ENCODE data around the gene TTC13. TPM values are rescaled to one million over a fixed set of nuclear protein-coding genes. Genes with fewer than 3 reads are reported as not detected.
"Not testable (repeated sequence)": the region's sequence is repeated elsewhere in the genome, so short reads cannot be mapped to it uniquely, and the experiment has no call there.

TTC13 gene
- total and polyA plus RNA-seq, 2 donors: 6.5 to 24.9 TPM

- Histone ChIP-seq H3K36me3 (ENCODE audit: insufficient read depth) (no peaks in the 10 kb centered on the region), H3K27ac (ENCODE audit: low read depth) (no peak overlapping the region), H3K4me3 (ENCODE audit: low read depth, low read length) (no peak overlapping the region), H3K4me1 (ENCODE audit: insufficient read depth) (no peaks in the 10 kb centered on the region)
- no peak for DNase-seq (ENCODE audit: extremely low spot score)
- 86% methylated on average over 3 of the region's 3 CpGs for WGBS
Observed at GRCh38 chr1:231013391-231014015, 34.8 kb upstream of the TTC13 start.

- WGBS: 90% methylated on average over 5 of the region's 5 CpGs
- Histone ChIP-seq H3K36me3 (ENCODE audit: insufficient read depth) (no peaks in the 10 kb centered on the region), H3K4me3 (ENCODE audit: low read depth, low read length) (no peak overlapping the region), H3K4me1 (ENCODE audit: insufficient read depth) (no peaks in the 10 kb centered on the region), H3K27ac (ENCODE audit: low read depth) (no peak overlapping the region)
- no peak for DNase-seq (ENCODE audit: extremely low spot score)
Observed at GRCh38 chr1:231011963-231012362, 33.3 kb upstream of the TTC13 start.

- no peak overlapping the region for H3K4me3 ChIP-seq (ENCODE audit: low read depth, low read length)
- no peak overlapping the region for H3K27ac ChIP-seq (ENCODE audit: low read depth)
- WGBS: 98% methylated on average over 2 of the region's 2 CpGs
- DNase-seq (ENCODE audit: extremely low spot score): no peak
- no peaks in the 10 kb centered on the region for H3K4me1 ChIP-seq (ENCODE audit: insufficient read depth)
- H3K36me3 ChIP-seq (ENCODE audit: insufficient read depth): no peaks in the 10 kb centered on the region
Observed at GRCh38 chr1:231011360-231011759, 32.7 kb upstream of the TTC13 start.

GRCh38 chr1:231007535-231007934 lies 28.9 kb upstream of the TTC13 start:
- not testable (repeated sequence) for H3K27ac ChIP-seq (ENCODE audit: low read depth); H3K4me1 ChIP-seq (ENCODE audit: insufficient read depth); H3K36me3 ChIP-seq (ENCODE audit: insufficient read depth); H3K4me3 ChIP-seq (ENCODE audit: low read depth, low read length); DNase-seq (ENCODE audit: extremely low spot score)
- WGBS: 63% methylated on average over 1 of the region's 1 CpG

- H3K27ac ChIP-seq (ENCODE audit: low read depth): no peak overlapping the region
- no peak overlapping the region for H3K4me3 ChIP-seq (ENCODE audit: low read depth, low read length)
- no peaks in the 10 kb centered on the region for H3K4me1 ChIP-seq (ENCODE audit: insufficient read depth)
- DNase-seq (ENCODE audit: extremely low spot score): no peak
- peaks cover 2% of the 10 kb centered on the region for H3K36me3 ChIP-seq (ENCODE audit: insufficient read depth)
Observed at GRCh38 chr1:231001892-231002291, 23.2 kb upstream of the TTC13 start.

GRCh38 chr1:231000639-231001038 lies 22.0 kb upstream of the TTC13 start:
- DNase-seq (ENCODE audit: extremely low spot score): no peak
- H3K4me1 ChIP-seq (ENCODE audit: insufficient read depth): no peaks in the 10 kb centered on the region
- H3K27ac ChIP-seq (ENCODE audit: low read depth): no peak overlapping the region
- WGBS: 98% methylated on average over 1 of the region's 1 CpG
- no peak overlapping the region for H3K4me3 ChIP-seq (ENCODE audit: low read depth, low read length)
- H3K36me3 ChIP-seq (ENCODE audit: insufficient read depth): peaks cover 3% of the 10 kb centered on the region

GRCh38 chr1:231000201-231000600 lies 21.5 kb upstream of the TTC13 start:
- H3K4me3 ChIP-seq (ENCODE audit: low read depth, low read length): no peak overlapping the region
- DNase-seq (ENCODE audit: extremely low spot score): no peak
- no peaks in the 10 kb centered on the region for H3K4me1 ChIP-seq (ENCODE audit: insufficient read depth)
- 93% methylated on average over 4 of the region's 4 CpGs for WGBS
- peaks cover 3% of the 10 kb centered on the region for H3K36me3 ChIP-seq (ENCODE audit: insufficient read depth)
- no peak overlapping the region for H3K27ac ChIP-seq (ENCODE audit: low read depth)

GRCh38 chr1:230994860-230995259 lies 16.2 kb upstream of the TTC13 start:
- no peak for DNase-seq (ENCODE audit: extremely low spot score)
- Histone ChIP-seq H3K36me3 (ENCODE audit: insufficient read depth) (peaks cover 7% of the 10 kb centered on the region), H3K4me3 (ENCODE audit: low read depth, low read length) (no peak overlapping the region), H3K4me1 (ENCODE audit: insufficient read depth) (no peaks in the 10 kb centered on the region), H3K27ac (ENCODE audit: low read depth) (no peak overlapping the region)
- 79% methylated on average over 1 of the region's 1 CpG for WGBS

- Histone ChIP-seq H3K36me3 (ENCODE audit: insufficient read depth) (peaks cover 7% of the 10 kb centered on the region), H3K27ac (ENCODE audit: low read depth) (no peak overlapping the region), H3K4me3 (ENCODE audit: low read depth, low read length) (no peak overlapping the region), H3K4me1 (ENCODE audit: insufficient read depth) (no peaks in the 10 kb centered on the region)
- DNase-seq (ENCODE audit: extremely low spot score): no peak
- WGBS: 80% methylated on average over 7 of the region's 7 CpGs
Observed at GRCh38 chr1:230992100-230992774, 13.6 kb upstream of the TTC13 start.

GRCh38 chr1:230987448-230987847 lies 8.8 kb upstream of the TTC13 start:
- peaks cover 3% of the 10 kb centered on the region for H3K36me3 ChIP-seq (ENCODE audit: insufficient read depth)
- WGBS: 90% methylated on average over 3 of the region's 3 CpGs

GRCh38 chr1:230986976-230987375 lies 8.3 kb upstream of the TTC13 start:
- DNase-seq (ENCODE audit: extremely low spot score): no peak
- H3K4me3 ChIP-seq (ENCODE audit: low read depth, low read length): no peak overlapping the region
- no peaks in the 10 kb centered on the region for H3K4me1 ChIP-seq (ENCODE audit: insufficient read depth)
- H3K27ac ChIP-seq (ENCODE audit: low read depth): no peak overlapping the region
- peaks cover 3% of the 10 kb centered on the region for H3K36me3 ChIP-seq (ENCODE audit: insufficient read depth)
- 76% methylated on average over 7 of the region's 7 CpGs for WGBS

More at GRCh38 chr1:230987448-230987847, 8.8 kb upstream of the TTC13 start:
- Histone ChIP-seq H3K4me1 (ENCODE audit: insufficient read depth) (no peaks in the 10 kb centered on the region), H3K4me3 (ENCODE audit: low read depth, low read length) (no peak overlapping the region), H3K27ac (ENCODE audit: low read depth) (no peak overlapping the region)
- no peak for DNase-seq (ENCODE audit: extremely low spot score)

GRCh38 chr1:230985711-230986110 lies 7.0 kb upstream of the TTC13 start:
- Histone ChIP-seq H3K36me3 (ENCODE audit: insufficient read depth) (no peaks in the 10 kb centered on the region), H3K4me1 (ENCODE audit: insufficient read depth) (no peaks in the 10 kb centered on the region), H3K4me3 (ENCODE audit: low read depth, low read length) (no peak overlapping the region), H3K27ac (ENCODE audit: low read depth) (no peak overlapping the region)
- WGBS: 96% methylated on average over 6 of the region's 6 CpGs
- no peak for DNase-seq (ENCODE audit: extremely low spot score)

- H3K27ac ChIP-seq (ENCODE audit: low read depth); H3K4me1 ChIP-seq (ENCODE audit: insufficient read depth); H3K4me3 ChIP-seq (ENCODE audit: low read depth, low read length); H3K36me3 ChIP-seq (ENCODE audit: insufficient read depth); DNase-seq (ENCODE audit: extremely low spot score): not testable (repeated sequence)
- WGBS: 57% methylated on average over 10 of the region's 10 CpGs
Observed at GRCh38 chr1:230984622-230985515, 6.2 kb upstream of the TTC13 start.

GRCh38 chr1:230983811-230984210 lies 5.2 kb upstream of the TTC13 start:
- Histone ChIP-seq H3K4me1 (ENCODE audit: insufficient read depth) (peaks cover 2% of the 10 kb centered on the region), H3K4me3 (ENCODE audit: low read depth, low read length) (no peak overlapping the region), H3K36me3 (ENCODE audit: insufficient read depth) (no peaks in the 10 kb centered on the region), H3K27ac (ENCODE audit: low read depth) (no peak overlapping the region)
- no peak for DNase-seq (ENCODE audit: extremely low spot score)
- WGBS: 87% methylated on average over 5 of the region's 5 CpGs
